Stimulated activated CD4-positive, alpha-beta T cell treated with anti-CD3 and anti-CD28 coated beads, Interleukin-1b, Interleukin-23, amount 100 ng/mL, for 1 hour (primary cell): ENCODE measurements around the gene NTN5.
"Not testable (repeated sequence)": the region's sequence is repeated elsewhere in the genome, so short reads cannot be mapped to it uniquely, and the experiment has no call there.

Experiments
- DNase-seq, 2 donors: peaks; one replicate each; pipeline ENCODE4 v3.0.0-alpha.2; 2020; ENCODE audit warnings: low read depth in 2 of 2

NTN5 gene

DNA sequence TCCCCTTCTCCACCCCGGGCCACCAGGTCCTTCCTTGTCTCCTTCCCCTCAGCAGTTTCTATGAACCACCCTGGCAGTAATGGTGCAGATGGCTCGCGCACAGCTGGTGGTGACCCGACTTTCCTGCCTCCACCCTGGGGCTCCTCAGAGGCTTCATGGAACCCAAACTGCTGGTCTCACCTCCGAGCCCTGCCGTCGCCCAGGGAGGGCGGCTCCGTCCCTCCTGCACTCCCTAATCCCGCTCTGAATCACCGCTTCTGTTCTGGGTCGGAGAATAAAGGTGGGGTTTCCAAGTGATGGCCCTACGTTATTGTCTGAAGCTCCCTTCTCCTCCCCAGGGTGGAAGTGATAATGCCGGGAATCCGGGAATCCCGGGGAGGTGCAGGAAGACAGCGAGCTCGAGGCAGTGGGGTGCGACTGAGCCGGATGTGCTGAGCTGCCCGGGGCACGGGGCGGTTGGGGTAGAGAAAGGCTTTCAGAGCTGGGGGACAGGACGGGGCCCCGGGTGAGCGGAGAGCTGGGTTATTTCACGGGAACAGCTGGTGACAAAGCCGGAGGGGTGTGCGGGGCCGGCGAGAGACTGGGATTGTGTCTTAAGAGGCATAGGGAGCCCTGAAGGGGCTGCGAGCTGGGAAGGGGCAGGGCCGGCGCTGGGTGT, 23.7 kb upstream of the NTN5 start:
- no peak for DNase-seq

DNA sequence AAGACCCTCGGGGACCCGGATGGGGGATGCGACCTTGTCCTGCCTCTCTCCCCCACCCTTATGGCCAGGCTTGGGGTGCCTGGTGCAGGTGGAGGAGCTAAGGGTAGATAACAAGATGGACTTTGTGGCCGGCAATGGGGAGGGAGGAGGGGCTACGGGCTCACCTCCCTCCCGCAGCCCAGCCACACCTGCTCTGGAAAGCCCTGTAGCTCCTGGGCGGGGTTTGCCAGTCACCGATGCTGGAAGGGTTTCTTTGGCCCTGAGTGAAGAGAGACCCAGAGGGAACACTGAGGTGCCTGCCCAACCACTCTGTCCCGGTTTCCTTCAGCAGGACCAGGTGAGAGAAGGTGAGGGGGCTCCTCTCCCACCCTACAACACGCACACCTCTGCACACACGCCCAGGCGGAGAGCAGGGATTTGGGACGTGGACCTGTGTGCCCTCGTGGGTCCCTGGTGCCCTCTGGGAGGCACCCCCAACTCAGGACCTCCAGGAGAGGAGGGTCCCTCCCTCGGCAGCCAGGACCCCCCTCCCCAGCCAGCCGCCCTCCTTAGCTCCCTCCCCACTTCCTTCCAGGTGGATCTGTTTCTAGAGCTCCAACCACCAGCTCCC, 23.0 kb upstream of the NTN5 start, which contains the start of gene FUT2:
Gene FUT2, plus strand, starts transcription at position 229 of the 610 bp plus-strand sequence. CDS start 6,986 bp downstream, outside the sequence.
- no peak for DNase-seq

DNA sequence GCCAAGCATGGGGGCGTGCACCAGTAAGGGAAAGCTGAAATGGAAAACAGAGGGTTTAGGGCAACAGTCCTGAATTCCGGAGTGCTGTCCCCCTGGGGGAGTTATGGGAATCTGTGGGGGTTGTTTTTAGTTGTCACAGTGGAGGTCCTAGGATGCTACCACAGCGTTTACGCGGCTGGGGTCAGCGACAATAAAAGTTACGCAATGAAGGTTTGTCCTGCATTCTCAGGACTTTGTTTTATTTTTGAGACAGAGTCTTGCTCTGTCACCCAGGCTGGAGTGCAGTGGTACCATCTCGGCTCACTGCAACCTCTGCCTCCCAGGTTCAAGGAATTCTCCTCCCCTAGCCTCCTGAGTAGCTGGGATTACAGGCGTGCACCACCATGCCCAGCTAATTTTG, 20.8 kb upstream of the NTN5 start:
- DNase-seq, result not testable (repeated sequence)

DNA sequence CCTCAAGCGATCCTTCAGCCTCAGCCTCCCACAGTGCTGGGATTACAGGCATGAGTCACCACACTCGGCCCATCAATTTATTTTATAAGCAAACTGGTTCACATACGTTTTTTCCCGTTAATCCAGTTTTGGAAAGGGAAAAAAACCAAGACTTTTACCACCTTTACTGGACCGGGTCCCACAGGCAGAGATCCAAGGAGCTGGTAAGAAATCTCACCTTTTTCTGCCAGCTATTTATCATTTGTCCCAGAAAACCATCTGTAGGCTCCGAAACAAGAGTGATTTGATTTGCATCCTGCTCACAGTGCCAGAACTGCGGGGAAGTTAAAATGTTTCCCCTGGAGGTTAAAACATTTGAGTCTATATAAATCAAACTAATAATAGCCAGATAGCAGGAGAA, 16.6 kb upstream of the NTN5 start:
- DNase-seq, result no peak

DNA sequence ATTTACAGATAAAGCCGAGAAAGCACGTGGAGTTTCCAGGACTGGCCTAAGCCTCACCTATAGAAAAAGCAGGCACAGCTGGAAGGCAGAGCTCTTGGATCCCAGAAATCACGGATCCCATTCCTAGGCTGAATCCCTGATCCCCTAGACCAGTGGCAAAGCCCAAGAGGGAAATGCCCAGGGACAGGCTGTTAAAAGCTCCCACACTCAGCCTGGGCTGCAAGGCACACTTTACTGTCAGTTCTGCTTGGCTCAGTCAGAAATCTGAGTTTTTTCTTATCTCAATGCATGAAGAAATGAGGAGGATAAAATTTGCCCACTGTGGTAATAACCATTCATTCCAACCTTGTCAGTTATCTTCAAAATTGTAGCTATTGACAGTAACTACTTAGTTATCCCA, 15.0 kb upstream of the NTN5 start:
- no peak for DNase-seq

DNA sequence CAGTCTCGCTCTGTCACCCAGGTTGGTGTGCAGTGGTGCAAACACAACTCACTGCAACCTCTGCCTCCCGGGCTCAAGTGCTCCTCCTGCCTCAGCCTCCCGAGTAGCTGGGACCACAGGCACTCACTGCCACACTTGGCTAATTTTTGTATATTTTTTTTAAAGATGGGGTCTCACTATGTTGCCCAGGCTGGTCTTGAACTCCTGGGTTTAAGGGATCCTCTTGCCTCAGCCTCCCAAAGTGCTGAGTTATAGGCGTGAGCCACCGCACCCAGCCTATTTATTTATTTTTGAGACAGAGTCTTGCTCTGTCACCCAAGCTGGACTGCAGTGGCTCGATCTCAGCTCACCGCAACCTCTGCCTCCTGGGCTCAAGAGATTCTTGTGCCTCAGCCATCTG, 13.8 kb upstream of the NTN5 start:
- DNase-seq, result not testable (repeated sequence)

DNA sequence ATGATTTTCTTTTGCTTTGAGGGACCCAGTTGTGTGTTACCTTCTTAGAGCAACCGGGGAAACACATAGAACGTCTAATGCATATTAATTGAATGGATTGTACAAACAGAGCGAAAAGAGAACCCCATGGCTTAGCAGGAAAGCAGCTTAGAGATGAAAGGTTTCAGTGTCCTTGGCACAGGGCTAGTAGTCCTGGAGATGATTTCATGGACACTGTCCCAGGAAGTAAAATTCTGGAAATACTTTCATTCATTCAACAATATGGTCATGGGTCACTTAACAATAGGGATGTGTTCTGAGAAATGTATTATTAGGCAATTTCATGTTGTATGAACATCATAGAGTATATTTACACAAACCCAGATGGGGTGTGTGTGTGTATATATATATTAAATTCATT, 13.3 kb upstream of the NTN5 start:
- DNase-seq, result no peak

DNA sequence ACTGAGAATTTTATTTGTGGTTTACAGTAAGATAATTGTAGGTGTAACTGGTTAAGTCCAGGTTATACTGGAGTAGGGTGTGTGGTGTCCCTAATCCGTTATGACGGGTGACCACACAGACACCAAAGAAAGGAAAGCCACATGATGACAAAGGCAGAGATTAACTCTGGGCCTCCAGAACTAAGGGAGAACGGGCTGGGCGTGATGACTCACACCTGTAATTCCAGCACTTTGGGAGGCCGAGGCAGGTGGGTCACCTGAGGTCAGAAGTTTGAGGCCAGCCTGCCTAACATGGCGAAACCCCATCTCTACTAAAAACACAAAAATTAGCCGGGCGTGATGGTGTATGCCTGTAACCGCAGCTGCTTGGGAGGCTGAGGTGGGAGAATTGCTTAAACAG, 12.8 kb upstream of the NTN5 start:
- DNase-seq, result no peak

DNA sequence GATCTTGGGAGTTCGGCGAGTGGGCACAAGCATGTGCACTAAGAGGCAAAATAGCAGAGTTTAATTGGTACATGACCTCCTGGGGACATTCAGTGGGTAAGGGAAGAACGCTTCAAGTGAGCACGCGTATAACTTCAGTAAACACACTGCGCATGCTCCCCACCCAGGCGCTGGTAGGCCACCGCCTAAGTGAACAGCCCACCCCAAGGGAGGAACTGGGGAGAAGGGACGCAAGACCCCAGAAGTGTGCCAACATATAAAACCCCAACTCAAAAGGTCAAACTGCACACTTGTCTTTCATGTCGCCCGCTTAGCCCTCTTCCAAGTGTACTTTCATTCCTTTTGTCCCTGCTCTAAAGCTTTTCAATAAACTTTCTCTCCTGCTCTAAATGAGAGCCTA, 10.5 kb upstream of the NTN5 start:
- DNase-seq, result peak in 1 of 2 donors; percentile 7

DNA sequence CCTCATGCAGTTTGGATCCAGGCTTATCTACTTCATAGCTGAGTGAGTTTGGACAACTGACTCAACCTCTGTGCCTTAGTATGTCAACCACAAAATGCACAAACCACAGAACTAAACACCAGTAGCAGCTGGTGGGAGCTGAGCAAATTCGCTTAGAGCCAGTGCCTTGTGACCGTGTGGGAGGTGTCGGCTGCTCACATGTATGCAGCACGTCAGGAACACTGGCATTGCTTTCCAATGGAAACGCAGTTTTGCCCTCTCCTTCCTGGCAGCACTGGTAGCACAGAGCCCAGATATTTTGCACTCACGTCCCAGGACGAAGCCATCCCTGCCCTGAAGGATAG, 8.3 kb upstream of the NTN5 start:
- DNase-seq, result no peak

DNA sequence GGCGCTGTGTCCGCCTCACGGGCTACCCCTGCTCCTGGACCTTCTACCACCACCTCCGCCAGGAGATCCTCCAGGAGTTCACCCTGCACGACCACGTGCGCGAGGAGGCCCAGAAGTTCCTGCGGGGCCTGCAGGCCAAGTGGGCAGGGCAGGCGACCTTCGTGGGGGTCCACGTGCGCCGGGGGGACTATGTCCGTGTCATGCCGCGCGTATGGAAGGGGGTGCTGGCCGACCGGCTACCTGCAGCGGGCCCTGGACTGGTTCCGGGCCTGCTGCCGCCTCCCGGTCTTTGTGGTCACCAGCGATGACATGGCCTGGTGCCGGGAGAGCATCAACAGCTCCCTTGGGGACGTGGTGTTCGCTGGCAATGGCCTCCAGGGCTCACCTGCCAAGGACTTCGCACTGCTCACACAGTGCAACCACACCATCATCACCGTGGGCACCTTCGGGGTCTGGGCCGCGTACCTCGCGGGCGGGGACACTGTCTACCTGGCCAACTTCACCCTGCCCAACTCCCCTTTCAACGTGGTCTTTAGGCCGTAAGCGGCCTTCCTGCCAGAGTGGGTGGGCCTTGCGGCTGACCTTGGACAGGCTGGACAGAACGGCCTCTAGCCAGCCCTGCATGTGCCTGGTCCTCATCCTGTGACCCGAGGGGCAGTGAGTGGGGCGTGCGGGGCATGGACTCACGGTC, 7.8 kb upstream of the NTN5 start:
- no peak for DNase-seq

DNA sequence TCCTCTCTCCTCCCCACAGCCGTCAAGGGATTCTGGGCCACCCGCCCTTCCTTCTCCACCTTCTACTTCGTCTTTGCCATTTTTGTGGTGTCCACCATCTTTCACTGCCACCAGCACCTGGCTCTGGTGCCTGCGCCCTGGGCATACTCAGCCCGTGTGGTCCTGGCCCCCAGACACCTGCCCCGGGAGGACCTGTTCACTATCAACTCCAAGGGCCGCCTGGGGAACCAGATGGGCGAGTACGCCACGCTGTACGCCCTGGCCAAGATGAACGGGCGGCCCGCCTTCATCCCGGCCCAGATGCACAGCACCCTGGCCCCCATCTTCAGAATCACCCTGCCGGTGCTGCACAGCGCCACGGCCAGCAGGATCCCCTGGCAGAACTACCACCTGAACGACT, 7.2 kb upstream of the NTN5 start:
- DNase-seq, result not testable (repeated sequence)

DNA sequence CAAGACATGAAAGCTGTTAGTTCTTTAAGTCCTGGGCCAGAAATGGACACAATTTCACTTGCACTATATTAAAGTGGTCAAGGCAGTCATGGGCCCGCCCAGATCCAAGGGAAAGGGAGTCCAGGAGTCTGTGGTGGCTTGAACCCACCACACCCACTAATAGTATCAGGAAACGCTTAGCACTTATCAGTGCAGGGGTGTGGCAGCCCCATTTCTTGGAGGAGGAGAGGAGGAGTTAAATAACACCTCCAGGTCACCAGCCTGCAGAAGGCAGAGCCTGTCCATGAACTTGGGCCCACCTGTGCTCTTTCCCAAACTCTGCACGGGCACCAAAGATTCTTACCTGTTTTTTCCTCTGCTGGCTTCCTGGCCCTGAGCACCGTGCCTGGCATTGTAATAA, 5.4 kb upstream of the NTN5 start:
- no peak for DNase-seq

DNA sequence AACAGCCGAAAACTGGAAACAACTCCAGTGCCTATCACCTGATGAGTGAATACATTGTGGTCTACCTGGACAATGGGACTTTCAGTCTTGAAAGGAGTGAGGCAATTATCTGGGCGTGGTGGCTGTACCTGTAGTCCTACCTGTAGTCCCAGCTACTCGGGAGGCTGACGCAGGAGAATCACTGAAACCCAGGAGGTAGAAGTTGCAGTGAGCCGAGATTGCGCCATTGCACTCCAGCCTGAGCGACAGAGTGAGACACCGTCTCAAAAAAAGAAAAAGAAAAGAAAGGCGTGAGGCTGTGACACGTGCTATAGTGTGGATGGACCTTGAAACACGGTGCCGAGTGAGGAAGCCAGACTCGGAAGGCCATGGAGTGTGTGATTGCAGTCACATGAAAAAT, 4.1 kb upstream of the NTN5 start:
- no peak for DNase-seq

DNA sequence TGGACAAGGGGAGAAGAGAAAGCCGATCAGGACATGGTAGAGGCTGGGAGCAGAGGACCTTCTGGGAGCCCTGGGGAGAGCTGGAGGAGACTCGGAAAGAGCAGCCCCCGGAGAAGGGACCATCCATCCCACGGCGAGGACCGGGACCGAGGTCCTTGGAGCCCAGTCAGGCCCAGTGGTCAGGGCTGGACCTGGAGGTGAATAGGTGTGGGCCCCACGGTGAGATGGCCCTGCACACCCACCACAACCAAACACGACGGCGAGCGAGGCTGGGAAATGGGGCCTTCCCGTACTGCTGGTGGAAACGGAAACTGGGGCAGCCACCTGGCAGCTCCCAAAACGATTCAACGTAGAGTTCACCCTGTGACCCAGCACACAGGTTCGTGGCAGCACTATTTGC, 3.7 kb upstream of the NTN5 start:
- no peak for DNase-seq

DNA sequence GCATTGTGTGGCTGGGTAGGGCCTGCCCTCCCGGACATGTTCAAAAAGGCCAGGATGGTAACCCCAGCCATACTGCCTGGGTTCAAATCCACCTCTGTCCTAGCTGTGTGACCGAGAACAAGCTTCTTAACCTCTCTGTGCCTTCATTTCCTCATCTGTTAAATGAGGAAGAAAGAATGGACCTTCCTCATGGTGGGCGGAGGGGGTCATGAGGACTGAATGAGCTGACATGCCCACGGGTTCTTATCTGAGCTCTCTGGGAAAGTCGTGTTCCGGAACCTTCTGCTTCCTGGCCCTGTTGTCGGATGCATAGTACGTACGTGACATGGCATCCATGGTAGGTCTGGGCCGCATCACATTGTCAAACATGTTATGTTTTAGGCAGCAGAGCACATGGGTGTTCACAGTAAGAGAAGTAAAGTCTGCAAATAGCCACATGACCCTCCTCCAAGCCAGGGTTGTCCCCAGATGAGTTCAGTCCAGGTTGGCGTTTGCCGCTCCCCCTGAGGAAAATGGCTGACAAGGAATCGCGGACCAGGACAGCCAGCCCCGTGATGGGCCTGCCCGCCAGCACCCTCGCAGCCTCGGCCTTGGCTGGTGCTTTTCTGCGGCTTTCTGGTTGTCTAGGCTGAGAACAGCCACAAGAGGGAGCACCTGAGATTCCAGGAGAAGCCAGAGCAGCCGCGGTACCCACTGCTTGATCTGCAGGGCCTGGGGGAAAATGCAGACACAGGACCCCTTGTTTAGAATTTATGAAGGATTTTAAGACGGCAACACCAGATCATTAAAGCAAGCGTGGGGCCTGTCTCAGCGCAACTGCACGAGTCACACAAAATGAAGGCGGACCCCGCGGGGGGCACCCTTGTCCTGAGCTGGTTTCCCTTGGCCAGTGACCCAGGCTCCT, 2.4 kb upstream of the NTN5 start:
- DNase-seq, result peak; percentile 42 to 43

DNA sequence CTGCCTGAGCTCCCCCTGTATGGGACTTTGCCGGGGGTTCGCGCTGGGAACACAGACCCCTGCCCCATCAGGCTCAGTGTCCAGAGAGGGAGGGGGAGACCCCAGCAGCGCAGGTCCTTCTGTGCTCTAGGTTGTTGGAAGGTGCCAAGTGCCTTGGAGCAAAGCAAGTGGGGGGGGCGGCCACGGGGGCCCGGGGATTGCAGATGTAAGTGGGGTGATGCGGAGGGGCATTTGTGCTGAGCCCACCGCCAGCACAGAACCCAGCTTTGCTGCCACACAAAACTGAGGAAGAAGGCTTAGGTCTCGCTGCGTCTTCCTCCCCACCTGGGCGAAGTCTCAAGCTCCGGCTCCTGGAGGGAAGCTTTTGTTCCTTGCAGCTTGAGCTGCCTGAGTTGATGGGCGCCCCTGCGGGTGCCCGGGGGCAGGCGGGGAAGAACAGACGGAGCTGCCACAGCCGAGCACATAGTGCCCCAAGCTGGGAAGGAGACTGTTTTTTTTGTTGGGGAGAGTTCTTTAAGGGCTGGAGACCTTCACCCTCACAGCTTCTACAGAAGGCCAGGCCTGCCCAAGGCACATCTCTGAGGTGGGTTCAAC, 1.5 kb upstream of the NTN5 start:
- DNase-seq, result no peak

DNA sequence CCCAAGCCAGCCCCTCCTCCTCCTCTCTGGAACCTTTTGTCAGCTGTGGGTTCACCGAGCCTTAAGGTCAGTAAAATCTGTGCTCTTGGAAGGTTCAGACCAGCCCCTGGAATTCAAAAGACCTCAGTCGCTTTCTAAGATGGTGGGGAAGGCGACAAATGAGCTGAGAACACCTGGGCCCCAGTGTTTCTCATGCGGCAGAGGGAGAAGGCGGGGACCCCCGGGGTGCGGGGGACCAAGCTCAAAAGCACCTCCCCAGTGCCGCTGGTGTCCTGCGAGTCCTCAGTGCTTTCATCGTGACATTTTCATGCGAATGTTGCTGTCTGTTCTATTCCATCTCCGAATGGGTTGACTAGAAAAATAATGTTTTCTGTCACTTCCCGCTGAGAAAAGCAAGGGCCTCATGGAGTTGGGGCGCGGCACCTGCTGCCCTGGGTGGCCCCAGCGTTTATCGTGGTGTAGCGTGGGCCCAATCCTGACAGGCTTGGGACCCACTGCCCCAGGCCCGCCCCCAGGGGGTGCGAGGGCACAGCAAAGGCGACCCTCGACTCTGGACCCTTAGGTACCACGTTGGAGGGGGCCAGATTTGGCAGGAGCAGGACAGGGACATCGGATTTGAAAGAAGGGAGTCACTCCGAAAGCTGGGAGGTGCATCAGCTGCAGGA, 751 bp upstream of the NTN5 start:
- DNase-seq, result no peak

DNA sequence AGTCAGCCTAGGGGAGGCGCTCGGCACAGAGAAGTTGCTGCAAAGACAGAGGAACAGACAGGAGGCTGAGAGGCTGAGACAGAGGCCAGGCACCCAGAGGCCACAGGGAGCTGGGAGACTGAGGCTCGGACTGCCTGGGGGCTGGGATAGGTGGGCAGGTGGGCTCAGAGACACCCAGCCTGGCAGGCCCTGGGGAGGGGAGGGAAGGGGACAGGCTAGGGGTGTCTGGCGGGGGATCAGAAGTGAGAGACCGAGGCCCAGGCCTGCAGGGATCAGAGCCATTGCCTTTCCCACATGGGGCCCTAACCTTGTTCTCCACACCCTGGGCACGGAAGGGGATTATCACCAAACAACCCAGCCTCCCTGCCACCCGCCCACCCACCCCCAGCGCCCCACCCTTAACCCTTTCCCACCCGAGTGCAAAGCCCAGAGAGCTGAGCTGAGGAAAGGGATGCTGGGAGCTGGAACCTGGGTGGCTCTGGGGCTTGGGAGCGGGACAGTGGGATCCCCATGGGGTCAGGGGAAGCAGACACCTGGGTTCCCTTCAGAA, 1.3 kb downstream of the NTN5 start:
- no peak for DNase-seq

DNA sequence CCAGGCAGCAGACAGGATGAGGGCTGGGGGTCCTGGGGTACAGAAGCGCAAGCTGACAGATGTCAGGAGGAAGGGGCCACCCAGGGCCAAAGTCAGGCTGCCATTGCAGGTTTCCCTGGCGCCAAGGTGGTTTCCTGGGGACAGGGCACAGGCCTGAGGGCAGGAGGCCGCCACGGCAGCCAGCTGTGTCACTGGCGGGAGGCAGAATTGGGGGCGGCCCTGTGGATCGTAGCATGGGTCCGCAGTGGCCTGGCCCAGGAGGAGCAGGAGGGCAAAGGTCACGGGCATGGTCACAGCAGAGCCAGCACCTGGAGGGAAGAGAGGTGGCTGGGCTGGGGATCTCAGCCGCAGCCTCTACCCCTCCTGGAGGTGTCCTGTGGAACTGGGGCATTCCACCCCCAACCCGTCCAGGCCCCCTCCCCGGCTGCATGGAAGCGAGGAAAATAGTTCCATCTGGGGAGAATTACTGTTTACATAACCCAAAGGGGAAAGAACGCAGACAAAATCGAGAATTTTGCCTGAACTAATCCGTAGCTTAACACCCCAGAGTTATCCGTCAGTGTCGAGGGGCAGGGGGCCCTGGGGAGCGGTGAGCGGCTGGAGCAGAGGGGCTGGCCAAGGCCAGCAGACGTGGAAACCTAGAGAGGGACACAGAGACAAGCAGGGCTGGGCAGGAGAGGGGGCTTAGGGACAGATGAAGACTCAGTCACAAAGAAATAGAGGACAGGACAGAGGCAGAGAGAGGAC, 1.9 kb downstream of the NTN5 start:
- DNase-seq, result no peak
